ENCODE measurements around the gene EXOC2. TPM values are rescaled to one million over a fixed set of nuclear protein-coding genes. Genes with fewer than 3 reads are reported as not detected.
"Not testable (repeated sequence)": the region's sequence is repeated elsewhere in the genome, so short reads cannot be mapped to it uniquely, and the experiment has no call there.

The EXOC2 gene
- total RNA-seq, 1 donor from 2014 or later = 17.1 TPM

- ATAC-seq = no peak
These were observed 12.1 kb downstream of the EXOC2 start for GRCh38 chr6:680666-681340.

- no peak for ATAC-seq
These were observed 12.7 kb downstream of the EXOC2 start for GRCh38 chr6:680251-680650.

GRCh38 chr6:679282-679681, 13.7 kb downstream of the EXOC2 start:
- ATAC-seq = no peak

GRCh38 chr6:678520-678919, 14.4 kb downstream of the EXOC2 start:
- no peak for ATAC-seq

- no peak for ATAC-seq
These were observed 15.0 kb downstream of the EXOC2 start for GRCh38 chr6:677919-678318.

GRCh38 chr6:674956-675355, 18.0 kb downstream of the EXOC2 start:
- ATAC-seq = no peak

- no peak for ATAC-seq
These were observed 18.5 kb downstream of the EXOC2 start for GRCh38 chr6:674406-674805.

- ATAC-seq = no peak
These were observed 25.5 kb downstream of the EXOC2 start for GRCh38 chr6:667253-667927.

GRCh38 chr6:665403-666267, 27.3 kb downstream of the EXOC2 start:
- ATAC-seq = no peak

- ATAC-seq = not testable (repeated sequence)
These were observed 29.2 kb downstream of the EXOC2 start for GRCh38 chr6:663788-664187.

GRCh38 chr6:659716-660581, 33.0 kb downstream of the EXOC2 start:
- ATAC-seq = no peak

- ATAC-seq = no peak
These were observed 34.7 kb downstream of the EXOC2 start for GRCh38 chr6:658244-658643.

- no peak for ATAC-seq
These were observed 35.2 kb downstream of the EXOC2 start for GRCh38 chr6:657743-658142.

GRCh38 chr6:656460-657252, 36.3 kb downstream of the EXOC2 start, which contains the start of gene HUS1B:
HUS1B (minus strand) TSS chr6:657100; CDS start chr6:656944, 156 bp downstream.
- ATAC-seq = peak; percentile 22

GRCh38 chr6:654136-654535, 38.8 kb downstream of the EXOC2 start:
- ATAC-seq = no peak

- no peak for ATAC-seq
These were observed 40.1 kb downstream of the EXOC2 start for GRCh38 chr6:652865-653264.

GRCh38 chr6:650098-650497, 42.8 kb downstream of the EXOC2 start:
- no peak for ATAC-seq

- no peak for ATAC-seq
These were observed 50.1 kb downstream of the EXOC2 start for GRCh38 chr6:642805-643204.

- peak; percentile 95 for ATAC-seq
These were observed 51.5 kb downstream of the EXOC2 start for GRCh38 chr6:641225-641985.

GRCh38 chr6:636488-636887, 56.5 kb downstream of the EXOC2 start:
- ATAC-seq = peak; percentile 34

GRCh38 chr6:635233-635632, 57.7 kb downstream of the EXOC2 start:
- ATAC-seq = no peak
